HepG2 (cell line): ENCODE data around the gene DDR1. TPM values are rescaled to one million over a fixed set of nuclear protein-coding genes. Genes with fewer than 3 reads are reported as not detected.
A peak's percentile ranks its signal among the peaks of the same experiment; 100 is the strongest.

ENCODE experiments used
- BHLHE40 ChIP-seq: IDR thresholded peaks from 2 replicates; pipeline ENCODE4 v1.6.1; 2011; ENCODE audit warnings: low read length, improper control_type of control experiment
- FIP1L1 ChIP-seq: fragments of 200-400 bp; formaldehyde crosslinking; IDR thresholded peaks from 2 replicates; pipeline ENCODE4 v1.6.1; 2018; ENCODE audit warnings: low read depth, mild to moderate bottlenecking, low read length, moderate library complexity, borderline replicate concordance; ENCODE audit not compliant: insufficient read depth
- NONO ChIP-seq, 2 experiments: fragments of 450-650 bp in 1 of 2; sonication (generic) in 1 of 2; formaldehyde crosslinking in 1 of 2; IDR thresholded peaks in 1 of 2; conservative IDR thresholded peaks in 1 of 2; 2 replicates each; pipeline versions ENCODE4 v1.6.1 to v1.8.0; 2017 to 2022; ENCODE audit warnings: mild to moderate bottlenecking in 1 of 2, missing genetic modification reagents in 1 of 2, moderate library complexity in 1 of 2
- POLR2G ChIP-seq: fragments of 200-400 bp; formaldehyde crosslinking; IDR thresholded peaks from 2 replicates; pipeline ENCODE4 v1.6.1; 2018; ENCODE audit warnings: mild to moderate bottlenecking, low read depth, low read length, moderate library complexity
- SRF ChIP-seq: IDR thresholded peaks from 2 replicates; pipeline ENCODE4 v1.6.1; 2011; ENCODE audit warnings: mild to moderate bottlenecking, low read depth, low read length, moderate library complexity
- TBL1XR1 ChIP-seq: fragments of 150-350 bp; IDR thresholded peaks from 2 replicates; pipeline ENCODE4 v1.6.1; 2014; ENCODE audit warnings: borderline replicate concordance, low read length; ENCODE audit not compliant: partially characterized antibody
- ZFP41 ChIP-seq: sonication (generic); formaldehyde crosslinking; IDR thresholded peaks from 2 replicates; pipeline ENCODE4 v1.4.0; 2020; ENCODE audit warnings: mild to moderate bottlenecking, missing genetic modification reagents, borderline replicate concordance
- ZNF292 ChIP-seq: sonication (generic); formaldehyde crosslinking; IDR thresholded peaks from 2 replicates; pipeline ENCODE4 v1.8.1; 2022; ENCODE audit warnings: mild to moderate bottlenecking, low read depth, missing genetic modification reagents, borderline replicate concordance
- ZNF547 ChIP-seq: sonication (generic); formaldehyde crosslinking; IDR thresholded peaks from 2 replicates; pipeline ENCODE4 v1.5.1; 2020; ENCODE audit warnings: mild to moderate bottlenecking, missing genetic modification reagents
- ZNF850 ChIP-seq: sonication (generic); formaldehyde crosslinking; conservative IDR thresholded peaks from 2 replicates; pipeline ENCODE4 v1.9.0; 2021; ENCODE audit warnings: mild to moderate bottlenecking, missing genetic modification reagents
- polyA plus RNA-seq, 8 experiments: library from polyadenylated mRNA; depleted of rRNA in 3 of 8; stranded (reverse) in 7 of 8; unstranded in 1 of 8; fragments of >200 nt; fragmentation: Illumina TruSeq in 4 of 8; extraction: Trizol in 4 of 8; gene quantifications; 2 replicates each; pipeline versions ENCODE4 v1.2.1 to v1.2.3, GENCODE V29; 2011 to 2016; ENCODE audit warnings: low read depth in 4 of 8, missing spikeins in 1 of 8, mixed read lengths in 1 of 8; ENCODE audit not compliant: insufficient read depth in 1 of 8
- total RNA-seq, 5 experiments: library from RNA; depleted of rRNA; stranded (reverse); fragments of >200 nt; fragmentation: Illumina TruSeq; extraction: Trizol; gene quantifications; 2 replicates each; pipeline ENCODE4 v1.2.3, GENCODE V29; 2016; ENCODE audit warnings: low read depth in 1 of 5
- TF ChIP-seq, protein P1 (sequence below): sonication (generic); formaldehyde crosslinking; IDR thresholded peaks from 2 replicates; pipeline ENCODE4 v1.4.0; 2020; ENCODE audit warnings: missing genetic modification reagents, mild to moderate bottlenecking, borderline replicate concordance
- TF ChIP-seq, protein P2 (sequence below): sonication (generic); formaldehyde crosslinking; IDR thresholded peaks from 2 replicates; pipeline ENCODE4 v1.4.0; 2020; ENCODE audit warnings: mild to moderate bottlenecking, missing genetic modification reagents
- TF ChIP-seq, protein P3 (sequence below): sonication (generic); formaldehyde crosslinking; IDR thresholded peaks from 2 replicates; pipeline ENCODE4 v1.4.0; 2020; ENCODE audit warnings: mild to moderate bottlenecking, missing genetic modification reagents
- TF ChIP-seq, protein P4 (sequence below): sonication (generic); formaldehyde crosslinking; IDR thresholded peaks from 2 replicates; pipeline ENCODE4 v1.5.0; 2020; ENCODE audit warnings: mild to moderate bottlenecking, missing genetic modification reagents
- TF ChIP-seq, protein P5 (sequence below): sonication (generic); formaldehyde crosslinking; IDR thresholded peaks from 2 replicates; pipeline ENCODE4 v1.9.0; 2022; ENCODE audit warnings: low read depth, missing genetic modification reagents
- TF ChIP-seq, protein P6 (sequence below): IDR thresholded peaks from 2 replicates; pipeline ENCODE4 v1.6.1; 2016; ENCODE audit warnings: missing compliant biosample characterization, missing genetic modification reagents, borderline replicate concordance

DDR1 gene
- total and polyA plus RNA-seq, 2 of the 13 experiments (the other 11 are each of a cell fraction or from before 2014, with no cell fraction given): 16.7 to 20.2 TPM

DNA sequence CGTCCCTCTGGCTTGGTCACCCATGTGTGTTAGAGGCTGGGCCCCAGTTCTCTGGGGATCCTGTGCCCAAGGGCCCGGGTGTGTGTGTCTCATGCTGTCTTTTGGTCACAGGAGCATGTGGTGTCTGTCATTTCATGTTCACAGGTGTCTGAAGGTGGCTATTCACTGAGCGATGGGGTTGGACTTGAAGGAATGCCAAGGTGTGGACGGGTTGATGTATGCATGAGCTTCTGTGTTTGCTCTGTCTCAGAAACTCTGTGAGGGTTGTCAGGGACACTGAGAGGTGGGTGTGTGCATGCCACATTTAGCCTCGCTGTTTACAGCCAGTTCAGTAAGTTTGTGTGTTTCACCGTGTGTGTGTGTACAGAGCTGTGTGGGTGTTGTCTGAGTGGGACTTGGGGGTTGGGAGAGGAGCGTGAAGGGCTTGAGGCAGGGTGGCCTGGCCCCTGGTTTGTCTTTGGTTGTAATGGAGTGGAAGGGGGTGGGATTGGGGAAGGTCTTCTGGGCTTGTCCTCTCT, 1.2 kb downstream of the DDR1 start (continued):
- TF ChIP-seq, protein P1, sequence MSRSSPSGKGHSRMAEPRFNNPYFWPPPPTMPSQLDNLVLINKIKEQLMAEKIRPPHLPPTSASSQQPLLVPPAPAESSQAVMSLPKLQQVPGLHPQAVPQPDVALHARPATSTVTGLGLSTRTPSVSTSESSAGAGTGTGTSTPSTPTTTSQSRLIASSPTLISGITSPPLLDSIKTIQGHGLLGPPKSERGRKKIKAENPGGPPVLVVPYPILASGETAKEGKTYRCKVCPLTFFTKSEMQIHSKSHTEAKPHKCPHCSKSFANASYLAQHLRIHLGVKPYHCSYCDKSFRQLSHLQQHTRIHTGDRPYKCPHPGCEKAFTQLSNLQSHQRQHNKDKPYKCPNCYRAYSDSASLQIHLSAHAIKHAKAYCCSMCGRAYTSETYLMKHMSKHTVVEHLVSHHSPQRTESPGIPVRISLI (CRISPR knock-in tag): no peak
- no peak for TF ChIP-seq SRF
- no peak; the same call in 1 of the 2 replicates for TF ChIP-seq ZNF292 (CRISPR knock-in tag)
- TF ChIP-seq, protein P2, sequence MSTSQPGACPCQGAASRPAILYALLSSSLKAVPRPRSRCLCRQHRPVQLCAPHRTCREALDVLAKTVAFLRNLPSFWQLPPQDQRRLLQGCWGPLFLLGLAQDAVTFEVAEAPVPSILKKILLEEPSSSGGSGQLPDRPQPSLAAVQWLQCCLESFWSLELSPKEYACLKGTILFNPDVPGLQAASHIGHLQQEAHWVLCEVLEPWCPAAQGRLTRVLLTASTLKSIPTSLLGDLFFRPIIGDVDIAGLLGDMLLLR (CRISPR knock-in tag): no peak
- TF ChIP-seq FIP1L1: no peak
- no peak for TF ChIP-seq POLR2G
- no peak for TF ChIP-seq TBL1XR1
- TF ChIP-seq, protein P3, sequence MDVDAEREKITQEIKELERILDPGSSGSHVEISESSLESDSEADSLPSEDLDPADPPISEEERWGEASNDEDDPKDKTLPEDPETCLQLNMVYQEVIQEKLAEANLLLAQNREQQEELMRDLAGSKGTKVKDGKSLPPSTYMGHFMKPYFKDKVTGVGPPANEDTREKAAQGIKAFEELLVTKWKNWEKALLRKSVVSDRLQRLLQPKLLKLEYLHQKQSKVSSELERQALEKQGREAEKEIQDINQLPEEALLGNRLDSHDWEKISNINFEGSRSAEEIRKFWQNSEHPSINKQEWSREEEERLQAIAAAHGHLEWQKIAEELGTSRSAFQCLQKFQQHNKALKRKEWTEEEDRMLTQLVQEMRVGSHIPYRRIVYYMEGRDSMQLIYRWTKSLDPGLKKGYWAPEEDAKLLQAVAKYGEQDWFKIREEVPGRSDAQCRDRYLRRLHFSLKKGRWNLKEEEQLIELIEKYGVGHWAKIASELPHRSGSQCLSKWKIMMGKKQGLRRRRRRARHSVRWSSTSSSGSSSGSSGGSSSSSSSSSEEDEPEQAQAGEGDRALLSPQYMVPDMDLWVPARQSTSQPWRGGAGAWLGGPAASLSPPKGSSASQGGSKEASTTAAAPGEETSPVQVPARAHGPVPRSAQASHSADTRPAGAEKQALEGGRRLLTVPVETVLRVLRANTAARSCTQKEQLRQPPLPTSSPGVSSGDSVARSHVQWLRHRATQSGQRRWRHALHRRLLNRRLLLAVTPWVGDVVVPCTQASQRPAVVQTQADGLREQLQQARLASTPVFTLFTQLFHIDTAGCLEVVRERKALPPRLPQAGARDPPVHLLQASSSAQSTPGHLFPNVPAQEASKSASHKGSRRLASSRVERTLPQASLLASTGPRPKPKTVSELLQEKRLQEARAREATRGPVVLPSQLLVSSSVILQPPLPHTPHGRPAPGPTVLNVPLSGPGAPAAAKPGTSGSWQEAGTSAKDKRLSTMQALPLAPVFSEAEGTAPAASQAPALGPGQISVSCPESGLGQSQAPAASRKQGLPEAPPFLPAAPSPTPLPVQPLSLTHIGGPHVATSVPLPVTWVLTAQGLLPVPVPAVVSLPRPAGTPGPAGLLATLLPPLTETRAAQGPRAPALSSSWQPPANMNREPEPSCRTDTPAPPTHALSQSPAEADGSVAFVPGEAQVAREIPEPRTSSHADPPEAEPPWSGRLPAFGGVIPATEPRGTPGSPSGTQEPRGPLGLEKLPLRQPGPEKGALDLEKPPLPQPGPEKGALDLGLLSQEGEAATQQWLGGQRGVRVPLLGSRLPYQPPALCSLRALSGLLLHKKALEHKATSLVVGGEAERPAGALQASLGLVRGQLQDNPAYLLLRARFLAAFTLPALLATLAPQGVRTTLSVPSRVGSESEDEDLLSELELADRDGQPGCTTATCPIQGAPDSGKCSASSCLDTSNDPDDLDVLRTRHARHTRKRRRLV: no peak
- TF ChIP-seq BHLHE40: no peak
- TF ChIP-seq, protein P4, sequence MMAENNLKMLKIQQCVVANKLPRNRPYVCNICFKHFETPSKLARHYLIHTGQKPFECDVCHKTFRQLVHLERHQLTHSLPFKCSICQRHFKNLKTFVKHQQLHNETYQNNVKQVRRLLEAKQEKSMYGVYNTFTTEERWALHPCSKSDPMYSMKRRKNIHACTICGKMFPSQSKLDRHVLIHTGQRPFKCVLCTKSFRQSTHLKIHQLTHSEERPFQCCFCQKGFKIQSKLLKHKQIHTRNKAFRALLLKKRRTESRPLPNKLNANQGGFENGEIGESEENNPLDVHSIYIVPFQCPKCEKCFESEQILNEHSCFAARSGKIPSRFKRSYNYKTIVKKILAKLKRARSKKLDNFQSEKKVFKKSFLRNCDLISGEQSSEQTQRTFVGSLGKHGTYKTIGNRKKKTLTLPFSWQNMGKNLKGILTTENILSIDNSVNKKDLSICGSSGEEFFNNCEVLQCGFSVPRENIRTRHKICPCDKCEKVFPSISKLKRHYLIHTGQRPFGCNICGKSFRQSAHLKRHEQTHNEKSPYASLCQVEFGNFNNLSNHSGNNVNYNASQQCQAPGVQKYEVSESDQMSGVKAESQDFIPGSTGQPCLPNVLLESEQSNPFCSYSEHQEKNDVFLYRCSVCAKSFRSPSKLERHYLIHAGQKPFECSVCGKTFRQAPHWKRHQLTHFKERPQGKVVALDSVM (CRISPR knock-in tag): no peak
- TF ChIP-seq ZNF850 (CRISPR knock-in tag): no peak
- TF ChIP-seq ZNF547 (CRISPR knock-in tag): no peak
- TF ChIP-seq, protein P5, sequence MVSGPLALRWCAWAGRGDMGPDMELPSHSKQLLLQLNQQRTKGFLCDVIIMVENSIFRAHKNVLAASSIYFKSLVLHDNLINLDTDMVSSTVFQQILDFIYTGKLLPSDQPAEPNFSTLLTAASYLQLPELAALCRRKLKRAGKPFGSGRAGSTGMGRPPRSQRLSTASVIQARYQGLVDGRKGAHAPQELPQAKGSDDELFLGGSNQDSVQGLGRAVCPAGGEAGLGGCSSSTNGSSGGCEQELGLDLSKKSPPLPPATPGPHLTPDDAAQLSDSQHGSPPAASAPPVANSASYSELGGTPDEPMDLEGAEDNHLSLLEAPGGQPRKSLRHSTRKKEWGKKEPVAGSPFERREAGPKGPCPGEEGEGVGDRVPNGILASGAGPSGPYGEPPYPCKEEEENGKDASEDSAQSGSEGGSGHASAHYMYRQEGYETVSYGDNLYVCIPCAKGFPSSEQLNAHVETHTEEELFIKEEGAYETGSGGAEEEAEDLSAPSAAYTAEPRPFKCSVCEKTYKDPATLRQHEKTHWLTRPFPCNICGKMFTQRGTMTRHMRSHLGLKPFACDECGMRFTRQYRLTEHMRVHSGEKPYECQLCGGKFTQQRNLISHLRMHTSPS (CRISPR knock-in tag): no peak; the same call in 1 of the 2 replicates
- TF ChIP-seq ZFP41 (CRISPR knock-in tag): no peak
- no peak for TF ChIP-seq NONO (IDR thresholded peaks at IDR 0.05)
- peak; percentile 57 for TF ChIP-seq NONO (CRISPR knock-in tag; conservative IDR thresholded peaks at IDR 0.05)
- TF ChIP-seq, protein P6, sequence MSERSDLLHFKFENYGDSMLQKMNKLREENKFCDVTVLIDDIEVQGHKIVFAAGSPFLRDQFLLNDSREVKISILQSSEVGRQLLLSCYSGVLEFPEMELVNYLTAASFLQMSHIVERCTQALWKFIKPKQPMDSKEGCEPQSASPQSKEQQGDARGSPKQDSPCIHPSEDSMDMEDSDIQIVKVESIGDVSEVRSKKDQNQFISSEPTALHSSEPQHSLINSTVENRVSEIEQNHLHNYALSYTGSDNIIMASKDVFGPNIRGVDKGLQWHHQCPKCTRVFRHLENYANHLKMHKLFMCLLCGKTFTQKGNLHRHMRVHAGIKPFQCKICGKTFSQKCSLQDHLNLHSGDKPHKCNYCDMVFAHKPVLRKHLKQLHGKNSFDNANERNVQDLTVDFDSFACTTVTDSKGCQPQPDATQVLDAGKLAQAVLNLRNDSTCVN (CRISPR knock-in tag): no peak; the same call in 1 of the 2 replicates
